ENCODE data around the gene RER1. TPM values are rescaled to one million over a fixed set of nuclear protein-coding genes. Genes with fewer than 3 reads are reported as not detected.

RER1 gene
- total and polyA plus RNA-seq, 11 donors: 43.3 to 124 (median 78.3) TPM

DNA sequence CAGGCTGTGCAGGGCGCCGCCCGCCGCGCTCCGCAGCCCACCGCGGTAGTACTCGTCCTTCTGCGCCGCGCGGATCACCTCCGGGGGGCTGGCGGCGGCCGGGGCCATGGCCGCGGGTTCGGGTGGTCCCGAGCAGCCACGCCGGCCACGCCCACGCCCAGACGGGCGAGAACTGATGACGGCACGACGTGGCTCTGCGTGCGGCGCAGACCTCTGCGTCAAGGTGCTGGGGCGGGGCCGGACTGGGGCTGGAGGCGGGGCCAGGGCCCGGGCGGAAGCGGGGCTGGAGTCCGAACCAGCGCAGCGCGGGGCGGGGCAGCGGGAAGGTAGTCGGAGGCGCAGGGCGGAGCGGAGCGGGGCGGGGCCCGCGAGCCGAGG, 20.7 kb downstream of the RER1 start, which contains the start of gene PEX10:
Gene PEX10 (minus strand): TSS at position 170 of the 378 bp plus-strand sequence. CDS start 62 bp downstream, at position 108.
- DNase-seq (peak; percentile 96 to 99 (median 98)), ATAC-seq (peak; percentile 90 to 96 (median 94))
- H3K9me3 ChIP-seq: no peaks in the 10 kb centered on the region
- peak within 1 kb of the TSS; percentile 41 to 93 (median 86) for H3K27ac ChIP-seq
- H3K4me3 ChIP-seq: peak within 1 kb of the TSS; percentile 67 to 98 (median 91)
- H3K27me3 ChIP-seq: peaks cover 0 to 21% (median 14%) of the 10 kb centered on the region in 9 donors
- H3K36me3 ChIP-seq: peaks cover 0 to 21% (median 7%) of the 10 kb centered on the region in 9 donors
- TF ChIP-seq, protein P1, sequence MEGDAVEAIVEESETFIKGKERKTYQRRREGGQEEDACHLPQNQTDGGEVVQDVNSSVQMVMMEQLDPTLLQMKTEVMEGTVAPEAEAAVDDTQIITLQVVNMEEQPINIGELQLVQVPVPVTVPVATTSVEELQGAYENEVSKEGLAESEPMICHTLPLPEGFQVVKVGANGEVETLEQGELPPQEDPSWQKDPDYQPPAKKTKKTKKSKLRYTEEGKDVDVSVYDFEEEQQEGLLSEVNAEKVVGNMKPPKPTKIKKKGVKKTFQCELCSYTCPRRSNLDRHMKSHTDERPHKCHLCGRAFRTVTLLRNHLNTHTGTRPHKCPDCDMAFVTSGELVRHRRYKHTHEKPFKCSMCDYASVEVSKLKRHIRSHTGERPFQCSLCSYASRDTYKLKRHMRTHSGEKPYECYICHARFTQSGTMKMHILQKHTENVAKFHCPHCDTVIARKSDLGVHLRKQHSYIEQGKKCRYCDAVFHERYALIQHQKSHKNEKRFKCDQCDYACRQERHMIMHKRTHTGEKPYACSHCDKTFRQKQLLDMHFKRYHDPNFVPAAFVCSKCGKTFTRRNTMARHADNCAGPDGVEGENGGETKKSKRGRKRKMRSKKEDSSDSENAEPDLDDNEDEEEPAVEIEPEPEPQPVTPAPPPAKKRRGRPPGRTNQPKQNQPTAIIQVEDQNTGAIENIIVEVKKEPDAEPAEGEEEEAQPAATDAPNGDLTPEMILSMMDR (IDR thresholded peaks at IDR 0.05): no peak
- peak in 1 of 2 donors; percentile 70 for TF ChIP-seq POLR2A (IDR thresholded peaks at IDR 0.05)
- intact Hi-C loops (cut with DNase I): loop anchor here (2.0 to 10.0 kb wide), 10 partner anchors 114 to 1012 kb away; partner anchors contain the start of genes PANK4 (in 6 of the 10) and PRXL2B (in 2 of the 10)
- WGBS, 4 donors: 0% methylated on average over 16 to 55 of the region's 55 CpGs; no CpG with 5 or more reads in 1 of the 4 donors
- H3K4me1 ChIP-seq: peaks cover 4 to 37% (median 26%) of the 10 kb centered on the region in 12 donors

DNA sequence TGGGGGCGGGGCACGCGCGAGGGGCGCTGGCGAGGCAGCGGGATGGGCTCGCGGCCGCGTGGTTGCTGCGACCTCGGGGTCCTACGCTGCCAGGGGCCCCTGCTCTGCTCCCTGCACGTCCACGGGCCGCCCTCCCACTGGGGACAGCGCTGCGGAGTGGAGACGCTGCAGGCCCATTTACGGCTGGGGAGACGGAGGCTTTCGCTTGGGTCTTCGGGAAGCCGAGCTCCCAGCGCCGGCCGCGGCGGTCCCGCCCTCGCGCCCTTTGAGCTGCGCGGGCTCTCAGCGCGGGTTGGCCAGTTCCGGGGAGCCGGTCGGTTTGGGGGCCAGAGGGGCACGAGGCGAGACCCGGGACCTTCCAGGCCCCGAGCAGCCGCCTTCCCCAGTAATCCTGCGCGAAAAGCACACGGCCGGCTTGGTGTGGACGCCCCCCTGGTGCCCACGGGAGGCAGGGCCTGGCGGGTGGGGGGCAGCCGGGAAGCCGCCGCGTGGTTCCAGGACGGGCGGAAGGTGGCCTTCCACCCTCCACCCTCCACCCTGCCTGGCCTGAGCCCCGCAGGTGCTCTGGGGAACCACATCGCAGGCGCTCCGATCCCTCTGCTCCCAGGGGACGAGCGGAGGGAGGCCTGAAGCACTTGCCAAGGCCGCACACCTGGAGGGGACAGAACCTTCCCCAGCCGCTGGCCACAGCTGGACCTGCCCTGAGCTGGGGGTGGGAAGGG, 21.3 kb downstream of the RER1 start:
- no peaks in the 10 kb centered on the region for H3K9me3 ChIP-seq
- peaks cover 4 to 37% (median 26%) of the 10 kb centered on the region in 12 donors for H3K4me1 ChIP-seq
- peak overlapping the region; percentile 41 to 93 (median 86) for H3K27ac ChIP-seq
- 3 to 14% (median 4%) methylated on average over 18 to 66 of the region's 66 CpGs for WGBS, 4 donors
- peaks cover 0 to 24% (median 20%) of the 10 kb centered on the region in 9 donors for H3K27me3 ChIP-seq
- ATAC-seq: peak in 2 of 4 donors; percentile 1 to 41
- no peak for TF ChIP-seq POLR2A (IDR thresholded peaks at IDR 0.05)
- TF ChIP-seq, protein P1 (IDR thresholded peaks at IDR 0.05): no peak
- DNase-seq: peak in 2 of 5 donors; percentile 37 to 67
- intact Hi-C loops (cut with DNase I): loop anchor here (2.0 to 10.0 kb wide), 10 partner anchors 114 to 1012 kb away; partner anchors contain the start of genes PANK4 (in 6 of the 10) and PRXL2B (in 2 of the 10)
- H3K4me3 ChIP-seq: peak overlapping the region; percentile 67 to 98 (median 91)
- H3K36me3 ChIP-seq: peaks cover 0 to 17% (median 5%) of the 10 kb centered on the region in 9 donors

DNA sequence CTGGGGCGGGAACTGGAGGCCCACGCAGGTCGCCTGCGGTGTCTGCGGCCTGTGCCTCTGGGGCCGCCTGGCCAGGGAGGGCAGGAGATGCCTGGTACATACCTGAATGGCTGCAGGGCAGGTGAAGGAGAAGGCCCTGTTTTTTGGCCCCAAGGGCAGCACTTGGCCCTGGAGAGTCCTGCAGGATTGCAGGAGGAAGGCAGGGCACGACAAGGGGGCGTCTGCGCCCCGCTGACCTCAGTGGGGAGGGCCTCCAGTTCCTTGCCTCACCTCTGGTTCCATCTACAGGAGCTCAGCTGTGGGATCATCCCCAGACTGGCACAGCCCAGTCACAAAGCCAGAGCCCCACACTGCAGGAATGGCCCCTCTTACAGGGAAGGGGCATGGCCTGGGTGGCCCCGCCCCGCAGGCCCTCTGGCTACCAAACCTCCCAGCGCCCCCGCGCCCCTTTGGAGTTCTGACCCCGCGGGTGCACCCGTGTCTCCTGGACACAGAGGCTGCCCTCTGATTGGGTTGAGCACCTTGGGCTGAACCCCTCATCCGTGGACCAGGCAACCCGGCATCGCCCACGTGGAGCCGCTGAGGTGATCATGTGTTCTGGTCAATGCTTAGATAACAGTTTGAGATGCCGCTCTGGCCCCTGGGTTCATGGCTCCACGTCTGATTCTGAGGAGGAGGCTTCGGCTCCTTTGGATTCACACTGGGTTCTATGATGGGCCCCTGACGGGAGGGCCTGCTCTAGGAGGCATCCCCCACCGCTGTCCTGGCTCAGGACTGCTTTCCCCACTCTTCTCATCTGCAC, 22.1 kb downstream of the RER1 start:
- Histone ChIP-seq H3K36me3 (peaks cover 0 to 11% (median 0%) of the 10 kb centered on the region in 9 donors), H3K9me3 (no peaks in the 10 kb centered on the region), H3K27me3 (peaks cover 3 to 31% (median 23%) of the 10 kb centered on the region in 9 donors), H3K27ac (peak overlapping the region in 4 of 12 donors; percentile 85 to 93 (median 89)), H3K4me3 (peak overlapping the region; percentile 67 to 98 (median 91)), H3K4me1 (peaks cover 4 to 37% (median 25%) of the 10 kb centered on the region in 12 donors)
- TF ChIP-seq, protein P1 (IDR thresholded peaks at IDR 0.05): no peak
- no peak for TF ChIP-seq POLR2A (IDR thresholded peaks at IDR 0.05)
- intact Hi-C loops (cut with DNase I): loop anchor here (1.0 to 10.0 kb wide), 12 partner anchors 113 to 1011 kb away; partner anchors contain the start of genes PANK4 (in 6 of the 10) and PRXL2B (in 2 of the 10)
- WGBS, 4 donors: 50 to 56% (median 53%) methylated on average over 20 to 28 of the region's 28 CpGs
- peak in 1 of 5 donors; percentile 60 for DNase-seq
- no peak for ATAC-seq

Data from heart left ventricle (tissue), 16 donors.